Measurements from ENCODE around the gene VSIG1. TPM values are rescaled to one million over a fixed set of nuclear protein-coding genes. Genes with fewer than 3 reads are reported as not detected.

The VSIG1 gene
- total and polyA plus RNA-seq, 2 experiments from 2014 or later, result 1.2 to 1.7 TPM

GRCh38 chrX:107996124-107996523 is 48.7 kb upstream of the VSIG1 start:
- Mint-ChIP-seq H3K36me3 (ENCODE audit: low read depth) (peaks cover 39% of the 10 kb centered on the region; the same call in 2 of the 3 replicates), H3K27ac (peak overlapping the region; percentile 72; the same call in 1 of the 2 replicates)
- no peak for DNase-seq (ENCODE audit: low spot score)

More at GRCh38 chrX:107996124-107996523, 48.7 kb upstream of the VSIG1 start:
- Histone ChIP-seq H3K4me2 (no peak overlapping the region), H3K9me2 (ENCODE audit: insufficient read depth) (no peaks in the 10 kb centered on the region), H3K36me3 (ENCODE audit: insufficient read depth) (peaks cover 3% of the 10 kb centered on the region; the same call in 1 of the 2 replicates), H2AFZ (no peak overlapping the region), H3K27me3 (ENCODE audit: insufficient read depth) (no peaks in the 10 kb centered on the region), H3K4me1 (ENCODE audit: insufficient read depth) (no peaks in the 10 kb centered on the region), H3F3A (replicated peaks; ENCODE audit: low read depth) (no peaks in the 10 kb centered on the region), H3K27ac (ENCODE audit: low read depth) (no peak overlapping the region), H3K79me2 (replicated peaks; ENCODE audit: insufficient read depth) (no peaks in the 10 kb centered on the region), H4K20me1 (replicated peaks; ENCODE audit: insufficient read depth) (no peaks in the 10 kb centered on the region), H3K4me3 (no peak overlapping the region)
- TF ChIP-seq POLR2AphosphoS5 (IDR thresholded peaks at IDR 0.05; ENCODE audit: low read depth) (no peak), ZNF114 (CRISPR knock-in tag; IDR thresholded peaks at IDR 0.05) (no peak), STAT1 (IDR thresholded peaks at IDR 0.05; ENCODE audit: unreplicated experiment) (no peak), EZH2phosphoT487 (IDR thresholded peaks at IDR 0.05; ENCODE audit: unreplicated experiment) (no peak), ETS1 (IDR thresholded peaks at IDR 0.05) (no peak), CTCF (conservative IDR thresholded peaks at IDR 0.05; ENCODE audit: low read depth in 2 of 2) (no peak), NANOG (IDR thresholded peaks at IDR 0.05; ENCODE audit: borderline replicate concordance) (no peak), EZH2 (IDR thresholded peaks at IDR 0.05; ENCODE audit: low read depth, unreplicated experiment) (no peak), ZNF331 (CRISPR knock-in tag; IDR thresholded peaks at IDR 0.05; ENCODE audit: low read depth) (no peak), CREB1 (CRISPR knock-in tag; IDR thresholded peaks at IDR 0.05; ENCODE audit: low read depth) (no peak), JUNB (IDR thresholded peaks at IDR 0.05; ENCODE audit: unreplicated experiment) (no peak), REST (IDR thresholded peaks at IDR 0.05; ENCODE audit: unreplicated experiment) (no peak), ZNF462 (CRISPR knock-in tag; IDR thresholded peaks at IDR 0.05) (no peak)
- H3K4me1 Mint-ChIP-seq, result peaks cover 14% of the 10 kb centered on the region
- ATAC-seq, result no peak; the same call in 2 of the 3 replicates
- peaks cover 10% of the 10 kb centered on the region; the same call in 2 of the 3 replicates for H3K9me3 Mint-ChIP-seq
- peaks cover 3% of the 10 kb centered on the region for H3K27me3 Mint-ChIP-seq (ENCODE audit: insufficient read depth, low read depth, poor library complexity)
- H3K4me3 Mint-ChIP-seq, result no peak overlapping the region
